ENCODE results near the gene ELMO1.

ELMO1 gene

DNA sequence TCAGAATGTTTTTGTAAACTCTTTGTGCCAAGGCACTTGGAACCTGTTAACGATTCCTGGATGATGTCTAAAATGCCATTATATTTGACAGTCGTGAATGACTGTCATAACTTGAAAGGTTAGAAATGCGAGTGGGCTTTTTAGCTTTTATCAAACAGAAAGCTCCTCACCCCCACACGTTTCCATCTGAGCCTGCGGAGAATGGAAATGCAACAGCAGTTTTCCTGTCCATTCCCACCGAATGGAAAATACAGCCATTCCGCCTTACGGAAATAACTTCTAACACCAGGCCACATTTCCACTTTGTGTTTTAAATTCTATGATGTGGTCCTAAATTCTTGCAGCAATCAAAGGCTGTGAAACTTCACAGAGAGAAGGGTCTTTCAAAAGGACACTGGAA lies 83.8 kb downstream of the ELMO1 start:
- H3K4me3 ChIP-seq (ENCODE audit: low read depth, low read length): no peak overlapping the region
- no peak for DNase-seq (ENCODE audit: low read depth)
- no peak for TF ChIP-seq CTCF (IDR thresholded peaks at IDR 0.05; ENCODE audit: low read depth, low read length, missing control alignments)
- in situ Hi-C loops (cut with HindIII; ENCODE audit: low sequenced_read_pairs): no loop called here

- no peak overlapping the region for H3K4me3 ChIP-seq (ENCODE audit: low read depth, low read length)
- TF ChIP-seq CTCF (IDR thresholded peaks at IDR 0.05; ENCODE audit: low read depth, low read length, missing control alignments): no peak
- in situ Hi-C loops (cut with HindIII; ENCODE audit: low sequenced_read_pairs): no loop called here
- DNase-seq (ENCODE audit: low read depth): no peak
These were observed 84.8 kb downstream of the ELMO1 start for GRCh38 chr7:37363536-37364491.

GRCh38 chr7:37362802-37363201 lies 85.9 kb downstream of the ELMO1 start:
- H3K4me3 ChIP-seq (ENCODE audit: low read depth, low read length): no peak overlapping the region
- in situ Hi-C loops (cut with HindIII; ENCODE audit: low sequenced_read_pairs): no loop called here
- DNase-seq (ENCODE audit: low read depth): no peak
- no peak for TF ChIP-seq CTCF (IDR thresholded peaks at IDR 0.05; ENCODE audit: low read depth, low read length, missing control alignments)

DNA sequence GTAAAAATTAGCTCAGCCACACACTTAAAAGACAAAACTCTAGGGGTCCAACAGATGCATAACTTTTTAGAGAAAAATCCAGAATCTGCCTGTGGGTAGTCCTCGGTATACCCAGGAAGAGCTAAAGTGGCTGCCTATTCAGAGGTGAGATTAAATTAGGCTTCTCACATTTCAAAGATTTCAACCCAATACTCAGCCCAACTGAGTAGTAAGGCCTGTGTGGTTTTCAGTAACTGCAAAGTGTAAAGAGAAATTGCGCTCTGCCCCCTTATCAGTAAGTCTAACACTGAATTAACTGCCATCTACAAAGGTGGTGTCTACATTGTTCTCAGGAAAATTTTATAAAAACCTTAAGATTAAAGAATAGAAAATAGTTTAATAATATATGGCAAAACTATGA lies 88.2 kb downstream of the ELMO1 start:
- no peak for DNase-seq (ENCODE audit: low read depth)
- no peak for TF ChIP-seq CTCF (IDR thresholded peaks at IDR 0.05; ENCODE audit: low read depth, low read length, missing control alignments)
- in situ Hi-C loops (cut with HindIII; ENCODE audit: low sequenced_read_pairs): no loop called here
- no peak overlapping the region for H3K4me3 ChIP-seq (ENCODE audit: low read depth, low read length)

DNA sequence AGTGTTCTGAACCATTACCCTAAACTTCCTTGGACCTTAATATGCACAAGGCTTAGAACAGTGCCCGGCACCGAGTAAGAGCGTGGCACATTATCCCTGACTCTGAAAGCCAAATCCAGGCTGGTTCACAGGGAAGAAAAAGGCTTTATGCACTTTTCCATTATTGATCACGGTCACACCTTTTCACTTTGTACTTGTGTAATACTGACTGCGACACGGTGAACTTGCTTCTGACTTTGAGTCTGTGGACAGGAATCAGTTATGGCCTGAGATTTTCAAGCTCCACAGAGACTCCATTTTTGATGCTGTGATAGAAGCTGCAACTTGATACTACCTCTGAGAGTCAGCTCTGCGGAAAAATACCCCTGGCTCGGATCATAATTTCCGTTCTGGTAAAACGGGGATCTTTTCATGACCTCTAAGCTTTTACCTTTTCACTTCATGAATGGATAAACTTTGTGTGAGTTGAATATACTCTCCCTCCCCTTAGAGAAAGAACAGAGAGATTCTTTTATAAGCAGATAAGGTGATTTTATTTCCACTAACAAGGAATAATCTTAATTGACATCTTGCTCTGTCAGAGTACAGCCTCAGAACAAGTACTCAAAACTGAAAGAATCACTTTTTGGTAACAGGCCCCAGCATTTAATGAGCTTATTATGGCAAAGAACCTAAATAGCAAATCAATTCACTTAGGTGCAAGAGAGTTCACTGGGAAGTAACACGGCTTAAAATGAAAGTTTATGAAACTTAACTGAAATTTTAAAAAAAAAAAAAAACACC lies 88.8 kb downstream of the ELMO1 start:
- no peak overlapping the region for H3K4me3 ChIP-seq (ENCODE audit: low read depth, low read length)
- in situ Hi-C loops (cut with HindIII; ENCODE audit: low sequenced_read_pairs): no loop called here
- TF ChIP-seq CTCF (IDR thresholded peaks at IDR 0.05; ENCODE audit: low read depth, low read length, missing control alignments): no peak
- no peak for DNase-seq (ENCODE audit: low read depth)

DNA sequence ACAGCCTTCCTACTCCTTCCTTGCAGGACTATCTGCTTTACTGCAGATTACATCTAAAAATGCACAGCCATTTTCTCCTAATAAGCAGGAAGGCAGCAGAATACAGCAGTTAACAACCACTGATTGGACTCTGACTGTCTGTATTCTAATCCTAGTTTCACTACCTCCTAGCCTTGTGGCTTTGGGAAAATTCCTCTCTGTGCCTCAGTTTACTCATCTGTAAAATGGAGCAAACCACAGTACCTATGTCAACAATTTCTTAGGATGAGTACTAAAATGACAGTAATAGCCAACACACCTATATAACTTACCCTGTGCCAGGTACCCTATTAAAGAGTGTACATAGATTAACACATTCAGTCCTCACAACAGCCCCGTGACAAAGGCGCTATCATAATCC lies 89.5 kb downstream of the ELMO1 start:
- TF ChIP-seq CTCF (IDR thresholded peaks at IDR 0.05; ENCODE audit: low read depth, low read length, missing control alignments): no peak
- in situ Hi-C loops (cut with HindIII; ENCODE audit: low sequenced_read_pairs): no loop called here
- H3K4me3 ChIP-seq (ENCODE audit: low read depth, low read length): no peak overlapping the region
- no peak for DNase-seq (ENCODE audit: low read depth)

Measured in astrocyte of the cerebellum (primary cell).